HG03066 (cell line): ENCODE data around the gene CCL20.

Experiments
- ATAC-seq: cut with Tn5 transposase; IDR thresholded peaks from one replicate; pipeline ENCODE4 v1.9.1; 2021; ENCODE audit warnings: low read depth; ENCODE audit not compliant: unreplicated experiment

The CCL20 gene

GRCh38 chr2:227799202-227799601 lies 14.4 kb upstream of the CCL20 start:
- no peak for ATAC-seq

GRCh38 chr2:227802882-227803281 lies 10.8 kb upstream of the CCL20 start:
- ATAC-seq: no peak

- no peak for ATAC-seq
Measured at GRCh38 chr2:227804975-227805374, 8.7 kb upstream of the CCL20 start.

GRCh38 chr2:227805578-227805977 lies 8.1 kb upstream of the CCL20 start:
- no peak for ATAC-seq

GRCh38 chr2:227808936-227809335 lies 4.7 kb upstream of the CCL20 start:
- no peak for ATAC-seq

- no peak for ATAC-seq
Measured at GRCh38 chr2:227812001-227812400, 1.6 kb upstream of the CCL20 start.

GRCh38 chr2:227813229-227813561 lies 447 bp upstream of the CCL20 start:
- ATAC-seq: no peak

GRCh38 chr2:227815066-227815465 lies 1.4 kb downstream of the CCL20 start:
- ATAC-seq: no peak

GRCh38 chr2:227816507-227817294 lies 3.1 kb downstream of the CCL20 start:
- ATAC-seq: no peak

GRCh38 chr2:227817336-227817735 lies 3.7 kb downstream of the CCL20 start:
- ATAC-seq: no peak

GRCh38 chr2:227817850-227818674 lies 4.4 kb downstream of the CCL20 start:
- no peak for ATAC-seq

GRCh38 chr2:227818675-227819397 lies 5.2 kb downstream of the CCL20 start:
- ATAC-seq: no peak

- ATAC-seq: no peak
Measured at GRCh38 chr2:227819398-227819697, 5.7 kb downstream of the CCL20 start.

GRCh38 chr2:227821043-227821942 lies 7.7 kb downstream of the CCL20 start:
- ATAC-seq: no peak

GRCh38 chr2:227822416-227823003 lies 8.9 kb downstream of the CCL20 start:
- no peak for ATAC-seq

GRCh38 chr2:227823922-227824321 lies 10.3 kb downstream of the CCL20 start:
- ATAC-seq: no peak

GRCh38 chr2:227824711-227825110 lies 11.1 kb downstream of the CCL20 start:
- no peak for ATAC-seq

GRCh38 chr2:227826019-227826521 lies 12.4 kb downstream of the CCL20 start:
- ATAC-seq: no peak

GRCh38 chr2:227826563-227826962 lies 12.9 kb downstream of the CCL20 start:
- no peak for ATAC-seq

GRCh38 chr2:227827143-227827542 lies 13.5 kb downstream of the CCL20 start:
- ATAC-seq: no peak
